NCI-H774 (cell line): Measurements from ENCODE around the gene ARHGAP23.
A peak's percentile ranks its signal among the peaks of the same experiment; 100 is the strongest.

Source experiments
- DNase-seq: peaks from one replicate; lab custom pipeline; 2025; lab: John Stamatoyannopoulos, UW

ARHGAP23 gene

DNA sequence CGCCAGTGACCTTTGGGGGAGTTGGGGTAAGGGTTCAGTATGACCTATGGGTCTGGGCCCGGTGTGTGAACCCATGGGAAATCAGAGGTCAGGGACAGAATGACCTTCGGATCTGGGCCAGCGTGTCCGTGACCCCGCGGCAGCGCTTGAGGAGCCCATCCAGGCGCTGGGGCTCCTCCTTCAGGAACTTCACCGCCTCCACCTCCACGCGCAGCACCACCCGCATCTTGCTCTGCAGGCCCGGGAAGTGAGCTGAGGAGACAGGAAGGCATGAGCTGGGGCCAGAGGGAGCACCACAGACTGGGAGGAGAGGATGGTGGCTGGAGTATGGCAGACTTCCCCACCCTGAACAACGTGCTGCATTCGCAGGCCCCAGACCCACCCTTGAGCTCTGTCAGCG is 124.1 kb downstream of the ARHGAP23 start:
- no peak for DNase-seq

DNA sequence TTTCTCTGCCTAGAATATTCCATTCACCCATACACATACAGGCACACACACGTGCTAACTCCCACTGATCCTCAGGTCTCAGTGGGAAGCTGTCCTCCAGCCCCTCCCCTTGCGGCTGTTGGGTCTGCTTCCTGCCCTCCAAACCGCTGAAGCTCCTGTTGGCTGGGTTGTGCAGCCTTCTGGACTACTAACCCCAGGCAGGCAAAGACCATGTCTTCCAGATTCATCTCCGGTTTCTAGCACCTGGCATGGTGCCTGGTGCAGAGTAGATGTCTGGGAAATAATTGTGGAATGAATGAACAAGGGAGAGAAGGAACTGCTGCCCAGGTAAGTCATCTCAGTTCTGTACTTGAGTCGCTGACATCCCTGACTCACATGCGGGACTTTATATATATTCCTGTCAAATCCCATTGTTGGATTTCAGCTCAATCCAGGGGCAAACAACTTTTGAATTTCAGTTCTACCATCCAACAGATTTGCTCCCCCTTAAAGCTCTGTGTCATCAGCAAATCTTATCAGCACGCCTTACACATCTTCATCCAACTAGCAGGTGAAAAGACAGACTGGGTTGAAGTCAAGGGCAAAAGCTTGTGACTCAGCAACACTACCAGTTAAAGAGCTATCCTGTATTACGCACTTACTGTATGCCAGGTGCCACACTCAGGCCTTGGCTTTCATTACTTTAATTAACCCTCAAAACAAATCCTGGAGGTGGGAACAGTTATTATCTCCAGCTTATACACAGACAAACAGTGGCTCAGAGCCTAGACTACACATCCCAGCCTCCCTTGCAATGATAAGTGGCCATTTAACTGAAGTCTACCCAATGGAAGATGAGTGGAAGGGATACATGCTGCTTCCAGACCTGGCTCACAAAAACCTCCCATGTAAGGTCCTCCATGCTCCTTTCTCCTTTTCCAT is 126.4 kb downstream of the ARHGAP23 start:
- peak; percentile 92 for DNase-seq

DNA sequence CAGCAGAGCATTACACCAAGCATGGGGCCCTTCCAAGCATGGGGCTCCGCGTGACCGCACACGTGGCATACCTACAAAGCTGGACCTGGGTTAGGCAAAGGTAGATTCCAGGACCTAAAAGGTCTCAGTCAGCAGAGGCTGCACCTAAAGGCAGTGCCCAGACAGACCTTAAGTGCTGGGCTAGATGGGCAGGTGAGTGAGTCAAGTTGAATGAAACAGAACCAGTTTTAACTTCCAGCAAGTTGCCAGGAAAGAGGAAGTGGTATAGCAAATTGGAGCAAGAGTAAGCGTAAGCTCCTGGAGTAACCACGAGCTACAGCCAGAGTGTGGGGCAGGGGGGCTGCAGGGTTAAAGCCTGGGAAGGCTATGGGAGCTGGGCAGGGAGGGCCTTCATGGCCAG is 128.0 kb downstream of the ARHGAP23 start:
- DNase-seq: no peak

DNA sequence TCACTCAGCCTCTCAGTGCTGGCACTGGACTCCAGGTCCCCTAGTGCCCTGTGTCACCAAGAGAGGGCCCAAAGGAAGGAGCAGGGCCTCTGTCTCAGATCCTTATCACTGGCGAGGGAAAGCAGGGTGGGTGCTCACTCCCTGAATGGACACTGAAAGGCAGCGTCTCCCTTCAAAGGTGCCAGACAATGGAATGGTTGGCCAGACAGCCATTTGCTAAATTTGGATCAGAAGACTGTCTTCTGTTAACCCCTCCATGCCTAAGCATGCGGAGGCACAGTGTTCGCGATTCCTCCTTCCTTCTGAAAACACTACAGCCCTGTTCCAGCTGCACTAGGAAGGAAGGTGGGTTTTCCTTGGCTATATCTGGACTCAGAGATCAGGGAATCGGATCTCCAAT is 129.1 kb downstream of the ARHGAP23 start:
- no peak for DNase-seq

DNA sequence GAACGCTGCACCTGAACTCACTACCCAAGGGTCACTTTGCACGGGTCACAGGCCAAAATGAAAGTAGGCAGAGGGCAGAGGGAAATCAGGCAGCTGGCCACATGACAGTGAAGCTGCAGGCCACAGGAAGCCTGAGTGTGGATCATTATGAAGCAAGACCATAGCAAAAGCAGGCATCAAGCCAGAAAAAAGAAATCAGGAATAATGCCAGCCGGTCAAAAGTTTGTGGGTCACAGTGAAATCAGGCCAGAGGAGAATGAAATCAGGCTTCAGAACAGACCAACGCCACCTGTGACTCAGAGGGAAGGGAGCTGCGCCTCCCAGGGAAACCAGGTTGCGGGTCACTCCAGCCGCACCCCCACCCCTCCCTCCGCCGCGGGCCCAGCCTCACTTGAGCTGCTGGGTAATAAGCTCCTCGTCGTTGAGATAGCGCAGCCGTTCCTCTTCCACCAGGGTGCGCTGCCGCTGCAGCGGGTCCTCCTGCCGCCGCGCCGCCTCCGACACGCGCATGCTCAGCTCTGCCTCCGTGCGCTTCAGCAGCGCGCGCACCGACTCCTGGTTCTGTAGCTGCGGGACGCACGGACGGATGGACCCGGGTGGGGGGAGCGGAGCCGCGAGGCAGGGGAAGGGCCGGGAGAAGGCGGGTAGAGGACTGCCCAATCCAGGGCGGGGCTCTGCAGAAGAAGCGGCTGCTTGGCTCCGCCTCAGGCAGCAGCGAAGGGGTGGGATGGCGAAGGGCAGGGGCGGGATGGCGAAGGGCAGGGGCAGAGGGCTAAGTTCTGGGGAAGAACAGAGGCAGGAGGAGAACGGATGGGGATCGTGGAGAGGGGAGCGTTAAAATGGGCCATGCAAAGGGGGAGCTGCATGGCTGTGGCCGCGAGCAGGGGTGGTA is 129.8 kb downstream of the ARHGAP23 start:
- peak; percentile 99 for DNase-seq

DNA sequence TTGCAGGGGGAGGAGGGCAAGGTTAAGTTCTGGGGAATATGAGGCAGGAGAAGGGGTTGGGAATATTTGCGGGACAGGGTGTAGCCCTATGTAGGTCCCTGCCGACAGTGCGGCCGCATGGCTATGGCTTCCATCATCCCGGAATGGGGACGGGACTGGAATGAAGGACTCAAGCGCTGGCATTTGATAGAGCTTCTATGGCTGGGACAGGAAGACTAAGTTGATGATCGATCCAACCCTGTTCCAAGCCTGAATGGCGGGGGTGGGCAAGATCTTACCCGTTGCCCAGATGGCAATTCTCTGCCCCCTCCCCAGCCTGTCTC is 130.4 kb downstream of the ARHGAP23 start:
- peak; percentile 68 for DNase-seq

DNA sequence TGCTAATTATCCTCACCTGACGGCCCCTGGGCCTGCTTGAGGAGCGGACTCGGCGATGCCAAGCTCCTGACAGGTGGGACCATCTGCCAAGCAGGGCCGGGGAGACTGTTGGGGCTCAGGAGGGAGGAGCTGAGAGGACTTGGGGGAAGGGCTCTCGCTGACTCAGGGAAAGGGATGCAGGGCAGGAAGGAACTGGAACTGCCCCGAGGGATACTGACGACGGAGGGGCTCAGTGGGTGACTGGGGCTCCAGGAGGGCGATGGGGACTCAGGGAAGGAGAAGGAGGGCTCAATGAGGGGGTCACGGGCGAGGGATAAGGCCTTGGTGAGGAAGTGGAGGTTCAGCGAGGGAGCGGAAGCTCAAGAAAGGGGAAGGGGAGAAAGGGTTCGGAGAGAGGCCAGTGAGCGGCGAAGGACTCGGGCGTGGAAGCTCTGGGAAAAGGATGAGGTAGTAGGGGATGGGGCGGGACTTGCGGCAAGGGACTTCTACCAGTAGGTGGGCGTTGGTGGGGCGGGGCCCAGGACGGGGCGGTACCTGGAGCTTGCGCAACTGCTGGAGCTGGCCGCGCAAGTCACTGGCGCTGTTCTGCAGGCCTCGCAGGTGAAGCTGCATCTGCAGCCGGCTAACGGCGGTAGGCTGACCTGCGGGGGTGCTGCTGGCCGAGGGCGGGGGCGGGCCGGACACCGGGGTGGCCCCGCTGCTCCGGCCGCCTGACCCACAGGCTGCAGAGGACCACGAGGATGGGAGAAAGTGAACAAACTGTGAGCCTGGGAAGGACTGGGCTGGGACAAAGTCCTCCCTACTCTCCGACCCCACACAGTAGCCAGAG is 131.0 kb downstream of the ARHGAP23 start:
- DNase-seq: peak; percentile 99

DNA sequence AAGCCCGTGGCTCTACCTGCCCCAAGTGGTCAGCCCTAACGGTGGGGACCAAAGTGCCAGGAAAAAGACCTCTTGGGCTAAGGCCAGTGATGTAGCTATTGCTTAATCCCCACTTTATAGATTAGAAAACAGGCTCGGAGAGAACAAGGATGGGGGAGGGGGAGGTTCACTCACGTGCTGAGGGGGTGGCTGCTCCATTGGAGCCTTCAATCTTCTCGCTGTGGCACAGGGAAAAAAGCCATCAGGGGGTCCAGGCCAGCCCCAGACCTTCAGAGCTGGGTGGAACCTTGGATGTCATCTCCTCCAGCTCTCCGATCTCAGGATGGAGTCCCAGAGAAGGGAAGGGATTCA is 131.6 kb downstream of the ARHGAP23 start:
- no peak for DNase-seq

DNA sequence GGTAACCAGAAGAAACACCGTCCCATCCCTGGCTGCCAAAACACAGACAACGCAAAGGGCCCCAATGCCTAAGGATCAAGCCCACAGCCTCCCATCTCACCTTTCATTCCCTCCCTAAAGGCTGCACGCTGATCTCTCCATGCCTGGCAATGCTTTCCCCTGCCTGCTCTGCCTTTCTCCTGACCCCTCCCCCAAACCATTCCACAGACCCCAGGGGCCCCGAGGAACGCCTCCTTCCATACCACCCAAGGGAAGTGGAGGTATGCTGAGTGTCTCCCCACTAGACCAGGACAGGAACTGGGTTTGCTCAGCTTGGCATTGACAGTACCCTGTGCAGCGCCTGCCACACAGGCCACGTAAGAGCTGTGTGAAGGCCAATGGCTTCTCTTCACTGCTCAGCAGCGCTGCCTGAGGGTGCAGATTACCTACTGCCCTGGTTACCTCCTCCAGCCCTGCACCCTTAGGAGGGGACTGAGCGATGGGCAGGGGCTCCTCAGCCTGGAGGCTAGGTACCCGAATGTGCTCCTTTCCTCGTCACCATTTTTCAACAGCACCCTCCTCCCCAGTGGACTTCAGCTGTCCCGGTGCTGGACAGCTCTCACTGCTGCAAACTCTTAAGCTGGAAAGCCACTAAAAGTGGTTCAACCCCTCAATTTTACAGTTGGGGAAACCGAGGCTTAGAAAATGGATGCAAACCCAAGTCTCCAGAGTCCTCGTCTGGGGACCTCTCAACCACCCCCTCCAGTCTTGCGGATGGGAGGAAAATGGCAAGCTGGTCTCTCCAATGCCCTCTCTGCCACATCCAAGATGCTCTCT is 132.4 kb downstream of the ARHGAP23 start:
- DNase-seq: no peak

DNA sequence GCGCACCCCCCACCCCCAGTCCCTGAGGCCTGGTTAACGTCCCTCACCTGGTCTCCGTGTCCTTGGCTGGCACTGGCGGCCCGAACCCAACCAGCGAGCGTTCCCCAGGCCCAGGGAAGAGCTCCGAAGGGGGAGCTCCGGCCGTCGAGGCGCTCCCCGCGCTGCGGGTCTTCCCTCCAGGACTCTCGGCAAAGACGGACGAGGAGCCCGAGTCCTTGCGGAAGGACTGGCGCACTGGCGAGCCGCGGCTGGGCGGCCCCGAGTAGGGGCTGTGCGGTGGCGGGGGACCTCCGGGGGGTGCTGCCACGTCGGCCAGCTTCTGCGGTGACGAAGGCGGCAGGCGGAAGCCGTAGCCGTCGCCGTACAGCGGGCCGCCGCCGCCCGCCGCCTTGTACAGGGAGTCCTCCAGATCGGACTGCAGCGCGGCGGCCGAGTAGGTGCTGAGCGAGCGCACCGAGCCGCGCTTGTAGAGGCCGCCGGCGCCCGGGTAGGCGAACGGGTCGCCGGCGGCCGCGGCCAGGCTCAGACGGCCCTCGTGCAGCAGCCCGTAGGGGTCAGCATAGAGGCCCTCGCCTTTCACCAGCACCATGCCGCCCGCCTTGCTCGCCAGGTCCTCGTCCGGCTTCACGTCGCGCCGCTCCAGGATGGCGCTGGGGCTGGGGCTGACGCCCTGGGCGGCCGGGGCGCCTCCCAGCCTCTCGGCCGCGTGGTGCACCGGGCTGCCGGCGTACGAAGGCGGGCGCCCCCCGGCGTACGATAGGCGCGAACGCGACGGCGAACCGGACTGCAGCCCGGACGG is 133.4 kb downstream of the ARHGAP23 start:
- DNase-seq: no peak
